CD4-positive, alpha-beta T cell treated with Interferon gamma for 1 hour (primary cell): ENCODE results near the gene ATP2C2.
"Not testable (repeated sequence)": the region's sequence is repeated elsewhere in the genome, so short reads cannot be mapped to it uniquely, and the experiment has no call there.

ENCODE experiments used
- DNase-seq: peaks from one replicate; pipeline ENCODE4 v3.0.0-alpha.2; 2020

The ATP2C2 gene

GRCh38 chr16:84368308-84368996, at the start of gene ATP2C2:
Gene ATP2C2, plus strand, starts transcription at chr16:84368538. Its CDS starts 78 bp downstream, at chr16:84368616.
- no peak for DNase-seq

GRCh38 chr16:84319146-84319760, 49.1 kb upstream of the ATP2C2 start:
- DNase-seq = no peak

- DNase-seq = no peak
These were observed 47.8 kb upstream of the ATP2C2 start for GRCh38 chr16:84320511-84320910.

- no peak for DNase-seq
These were observed 46.4 kb upstream of the ATP2C2 start for GRCh38 chr16:84321932-84322331.

GRCh38 chr16:84322749-84323148, 45.6 kb upstream of the ATP2C2 start:
- DNase-seq = no peak

- DNase-seq = no peak
These were observed 44.7 kb upstream of the ATP2C2 start for GRCh38 chr16:84323606-84324005.

- DNase-seq = no peak
These were observed 43.7 kb upstream of the ATP2C2 start for GRCh38 chr16:84324434-84325262.

GRCh38 chr16:84326545-84326944, 41.8 kb upstream of the ATP2C2 start:
- no peak for DNase-seq

GRCh38 chr16:84327926-84328505, 40.3 kb upstream of the ATP2C2 start:
- DNase-seq = no peak

- no peak for DNase-seq
These were observed 39.3 kb upstream of the ATP2C2 start for GRCh38 chr16:84329016-84329415.

- DNase-seq = no peak
These were observed 38.3 kb upstream of the ATP2C2 start for GRCh38 chr16:84329843-84330684.

- DNase-seq = no peak
These were observed 37.7 kb upstream of the ATP2C2 start for GRCh38 chr16:84330685-84331050.

GRCh38 chr16:84331998-84332780, 36.1 kb upstream of the ATP2C2 start:
- DNase-seq = no peak

GRCh38 chr16:84332975-84333684, 35.2 kb upstream of the ATP2C2 start:
- no peak for DNase-seq

- DNase-seq = no peak
These were observed 34.3 kb upstream of the ATP2C2 start for GRCh38 chr16:84334058-84334457.

- no peak for DNase-seq
These were observed 33.9 kb upstream of the ATP2C2 start for GRCh38 chr16:84334482-84334881.

GRCh38 chr16:84337236-84337635, 31.1 kb upstream of the ATP2C2 start:
- DNase-seq = not testable (repeated sequence)

- DNase-seq = no peak
These were observed 29.0 kb upstream of the ATP2C2 start for GRCh38 chr16:84339311-84339710.

GRCh38 chr16:84339766-84340165, 28.6 kb upstream of the ATP2C2 start:
- DNase-seq = no peak

- no peak for DNase-seq
These were observed 27.9 kb upstream of the ATP2C2 start for GRCh38 chr16:84340325-84341040.
